T-helper 22 cell (primary cell): ENCODE measurements around the gene ZNF629.

Experiments
- DNase-seq: peaks from one replicate; pipeline ENCODE4 v3.0.0-alpha.2; 2020; ENCODE audit warnings: low read depth

Gene ZNF629

GRCh38 chr16:30786115-30786935 is 680 bp downstream of the ZNF629 start:
- DNase-seq = no peak

GRCh38 chr16:30785126-30786106 is 1.6 kb downstream of the ZNF629 start:
- DNase-seq = no peak

GRCh38 chr16:30784215-30784614 is 2.8 kb downstream of the ZNF629 start:
- DNase-seq = no peak

GRCh38 chr16:30783280-30784109 is 3.5 kb downstream of the ZNF629 start:
- DNase-seq = no peak

- DNase-seq = no peak
Measured at GRCh38 chr16:30782486-30783279, 4.3 kb downstream of the ZNF629 start.

GRCh38 chr16:30780549-30780948 is 6.5 kb downstream of the ZNF629 start:
- DNase-seq = no peak

- DNase-seq = no peak
Measured at GRCh38 chr16:30780021-30780420, 7.0 kb downstream of the ZNF629 start.

GRCh38 chr16:30779596-30779995 is 7.4 kb downstream of the ZNF629 start:
- DNase-seq = no peak

GRCh38 chr16:30778549-30779244 is 8.3 kb downstream of the ZNF629 start:
- DNase-seq = no peak

GRCh38 chr16:30777591-30778297 is 9.3 kb downstream of the ZNF629 start:
- no peak for DNase-seq

- peak; percentile 26 for DNase-seq
Measured at GRCh38 chr16:30775392-30776188, 11.4 kb downstream of the ZNF629 start.

- DNase-seq = no peak
Measured at GRCh38 chr16:30775131-30775391, 11.9 kb downstream of the ZNF629 start.

GRCh38 chr16:30774367-30775130 is 12.5 kb downstream of the ZNF629 start:
- DNase-seq = no peak

GRCh38 chr16:30773826-30774225 is 13.2 kb downstream of the ZNF629 start:
- no peak for DNase-seq

GRCh38 chr16:30771726-30772125 is 15.3 kb downstream of the ZNF629 start:
- DNase-seq = no peak

- no peak for DNase-seq
Measured at GRCh38 chr16:30769379-30770089, 17.5 kb downstream of the ZNF629 start.

GRCh38 chr16:30768583-30769181 is 18.3 kb downstream of the ZNF629 start:
- DNase-seq = no peak
